Mucosa of stomach (tissue), 1 donor: ENCODE results near the gene KCNQ1.

Experiments
- H3K27me3 ChIP-seq: one replicate; pipeline ENCODE4 v1.7.0; 2013; ENCODE audit warnings: mild to moderate bottlenecking, low read length; ENCODE audit not compliant: control insufficient read depth, insufficient read depth
- H3K36me3 ChIP-seq: one replicate; pipeline ENCODE4 v1.7.0; 2013; ENCODE audit warnings: low read length; ENCODE audit not compliant: control insufficient read depth, insufficient read depth
- H3K4me1 ChIP-seq: one replicate; pipeline ENCODE4 v1.7.0; 2013; ENCODE audit warnings: mild to moderate bottlenecking, low read length; ENCODE audit not compliant: control insufficient read depth, insufficient read depth
- H3K4me3 ChIP-seq: one replicate; pipeline ENCODE4 v1.7.0; 2013; ENCODE audit warnings: low read length
- H3K9ac ChIP-seq: one replicate; pipeline ENCODE4 v1.7.0; 2013; ENCODE audit warnings: mild to moderate bottlenecking, low read length, moderate library complexity
- H3K9me3 ChIP-seq: one replicate; pipeline ENCODE4 v1.7.0; 2013; ENCODE audit warnings: mild to moderate bottlenecking, low read length, moderate library complexity; ENCODE audit not compliant: control insufficient read depth
- donor health status: Pancreatic carcinoma.

The KCNQ1 gene

GRCh38 chr11:2857276-2857675 lies 412.5 kb downstream of the KCNQ1 start:
- Histone ChIP-seq H3K4me3 (no peak overlapping the region), H3K9ac (no peak overlapping the region), H3K9me3 (no peaks in the 10 kb centered on the region), H3K4me1 (peaks cover 10% of the 10 kb centered on the region), H3K27me3 (peaks cover 14% of the 10 kb centered on the region), H3K36me3 (no peaks in the 10 kb centered on the region)

GRCh38 chr11:2857918-2858317 lies 413.1 kb downstream of the KCNQ1 start:
- H3K4me3 ChIP-seq, result no peak overlapping the region

DNA sequence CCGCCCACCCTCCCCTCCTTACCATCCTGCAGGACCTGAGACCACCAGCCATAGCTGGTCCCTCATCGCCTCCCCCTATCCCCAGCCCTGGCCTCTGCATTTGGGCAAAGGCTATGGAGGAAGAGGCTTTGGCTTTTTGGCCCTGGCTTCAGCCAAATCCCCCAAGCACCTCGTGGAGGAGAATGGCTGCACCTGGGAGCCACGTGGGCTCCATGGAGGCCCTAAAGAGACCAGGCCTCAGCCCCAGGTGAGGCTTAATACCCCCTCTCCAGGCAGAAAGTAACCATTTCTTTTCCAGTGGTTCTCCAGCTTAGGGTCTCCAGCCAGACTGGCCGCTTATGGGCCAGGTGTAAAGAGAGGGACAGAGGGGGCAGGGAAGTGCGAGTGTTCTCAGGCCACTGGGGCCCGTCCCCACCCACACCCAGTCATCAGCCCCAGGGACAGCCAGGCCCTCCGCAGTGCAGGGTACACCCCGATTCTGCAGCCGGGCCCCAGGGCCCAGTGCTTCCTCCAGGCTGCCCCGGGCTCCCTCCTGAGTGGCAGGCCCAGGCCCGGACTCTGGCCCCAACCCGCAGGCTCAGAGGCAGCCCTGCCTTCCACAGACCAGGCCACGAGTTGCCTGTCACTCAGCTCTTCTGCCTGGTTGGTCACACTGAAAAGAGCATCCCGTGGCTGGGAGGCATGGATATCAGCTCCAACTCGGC lies 414.3 kb downstream of the KCNQ1 start:
- H3K9me3 ChIP-seq, result no peaks in the 10 kb centered on the region
- no peaks in the 10 kb centered on the region for H3K36me3 ChIP-seq
- H3K4me3 ChIP-seq, result no peak overlapping the region

More at GRCh38 chr11:2857918-2858317, 413.1 kb downstream of the KCNQ1 start:
- H3K9me3 ChIP-seq, result no peaks in the 10 kb centered on the region
- no peak overlapping the region for H3K9ac ChIP-seq
- H3K4me1 ChIP-seq, result peaks cover 10% of the 10 kb centered on the region
- no peaks in the 10 kb centered on the region for H3K36me3 ChIP-seq
- peaks cover 16% of the 10 kb centered on the region for H3K27me3 ChIP-seq

DNA sequence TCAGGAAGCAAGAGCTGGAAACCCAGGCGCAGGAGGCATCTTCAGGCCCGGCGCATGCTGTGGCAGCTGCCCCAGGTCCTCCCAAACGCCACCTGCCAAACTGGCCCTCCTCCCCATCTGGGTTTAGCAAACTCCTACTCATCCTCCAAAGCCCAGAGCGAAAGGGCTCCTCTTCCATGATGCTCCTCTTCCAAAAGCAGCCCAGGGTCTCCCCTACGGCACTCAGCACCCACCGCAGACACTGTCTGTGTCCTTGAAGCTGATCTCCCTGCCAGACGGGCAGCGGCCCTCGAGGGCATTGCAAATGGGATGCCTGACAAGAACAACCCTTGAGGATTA lies 414.9 kb downstream of the KCNQ1 start:
- Histone ChIP-seq H3K9ac (no peak overlapping the region), H3K27me3 (peaks cover 24% of the 10 kb centered on the region), H3K4me3 (no peak overlapping the region), H3K36me3 (no peaks in the 10 kb centered on the region), H3K4me1 (peaks cover 10% of the 10 kb centered on the region), H3K9me3 (no peaks in the 10 kb centered on the region)

More for the DNA sequence above, 414.3 kb downstream of the KCNQ1 start:
- H3K27me3 ChIP-seq, result peaks cover 24% of the 10 kb centered on the region
- no peak overlapping the region for H3K9ac ChIP-seq
- peaks cover 10% of the 10 kb centered on the region for H3K4me1 ChIP-seq

DNA sequence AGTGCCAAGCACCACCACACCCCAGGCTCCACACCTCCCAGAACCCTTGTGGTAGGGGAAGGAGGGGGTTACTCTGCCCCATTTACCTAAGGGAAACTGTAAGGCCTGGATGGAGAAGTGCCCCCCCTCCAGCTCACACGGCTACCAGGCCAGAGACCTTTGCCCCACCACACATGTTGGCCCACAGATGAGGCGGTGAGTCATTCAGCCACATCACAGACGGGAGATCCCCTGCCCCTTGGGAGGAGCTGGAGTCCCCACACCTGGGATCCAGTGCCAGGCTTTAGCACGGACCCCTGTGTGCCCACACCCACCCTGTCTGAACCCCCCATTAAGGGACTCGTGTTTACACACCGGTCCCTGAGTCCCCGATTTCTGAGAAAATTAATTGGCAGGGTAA lies 415.8 kb downstream of the KCNQ1 start:
- peaks cover 24% of the 10 kb centered on the region for H3K27me3 ChIP-seq
- no peaks in the 10 kb centered on the region for H3K36me3 ChIP-seq
- no peak overlapping the region for H3K4me3 ChIP-seq
- peaks cover 10% of the 10 kb centered on the region for H3K4me1 ChIP-seq
- no peaks in the 10 kb centered on the region for H3K9me3 ChIP-seq
- H3K9ac ChIP-seq, result no peak overlapping the region

DNA sequence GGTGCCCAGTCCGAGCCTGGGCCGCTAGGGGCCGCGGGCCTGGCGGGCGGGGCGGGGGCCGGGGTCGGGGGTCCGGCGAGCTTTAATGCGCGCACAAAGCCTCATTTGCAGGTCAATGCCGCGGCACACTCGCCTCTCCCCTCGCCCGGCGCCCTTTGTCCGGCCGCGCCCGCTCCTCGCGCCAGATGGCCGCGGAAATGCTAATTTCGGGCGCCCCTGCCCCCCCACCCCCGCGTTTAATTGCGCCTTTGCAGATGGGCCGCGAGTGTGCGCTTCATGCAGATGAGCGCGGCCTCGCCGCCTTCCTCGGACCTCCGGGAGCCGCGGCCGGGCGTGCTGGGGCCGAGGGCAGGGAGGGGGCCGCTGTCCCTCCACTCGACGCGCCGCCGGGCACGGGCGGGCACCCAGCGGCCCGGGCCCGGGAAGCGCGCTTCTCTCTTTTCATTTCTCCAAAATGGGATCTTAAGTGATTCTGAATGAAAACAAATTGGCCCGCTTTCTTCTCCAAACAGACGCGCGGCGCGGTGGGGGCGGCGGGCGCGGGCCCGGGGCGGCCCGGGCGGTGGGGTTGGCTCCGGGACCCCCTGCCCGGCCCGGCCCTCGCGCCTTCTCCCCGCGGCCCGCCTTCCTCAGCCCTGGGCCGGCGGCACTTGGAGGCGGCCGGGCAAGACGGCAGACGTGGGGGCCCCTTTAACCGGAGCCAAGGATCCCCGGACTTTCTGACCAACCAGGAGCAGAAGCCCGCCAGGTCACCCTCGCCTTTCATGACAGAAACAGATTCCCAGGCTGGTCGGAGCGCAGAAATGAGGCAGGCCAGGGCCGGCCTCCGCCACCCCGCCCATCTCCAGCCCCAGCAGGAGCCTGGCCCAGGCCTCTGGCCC lies 417.8 kb downstream of the KCNQ1 start:
- Histone ChIP-seq H3K9me3 (no peaks in the 10 kb centered on the region), H3K36me3 (no peaks in the 10 kb centered on the region), H3K4me3 (no peak overlapping the region), H3K27me3 (peaks cover 27% of the 10 kb centered on the region), H3K9ac (no peak overlapping the region), H3K4me1 (peaks cover 10% of the 10 kb centered on the region)

GRCh38 chr11:2863276-2863618 lies 418.4 kb downstream of the KCNQ1 start:
- H3K9ac ChIP-seq, result no peak overlapping the region
- H3K4me1 ChIP-seq, result peaks cover 10% of the 10 kb centered on the region
- peaks cover 31% of the 10 kb centered on the region for H3K27me3 ChIP-seq

GRCh38 chr11:2864901-2865300 lies 420.1 kb downstream of the KCNQ1 start:
- Histone ChIP-seq H3K36me3 (no peaks in the 10 kb centered on the region), H3K27me3 (peaks cover 45% of the 10 kb centered on the region), H3K9ac (no peak overlapping the region), H3K4me1 (peaks cover 10% of the 10 kb centered on the region), H3K9me3 (no peaks in the 10 kb centered on the region), H3K4me3 (no peak overlapping the region)

More at GRCh38 chr11:2863276-2863618, 418.4 kb downstream of the KCNQ1 start:
- no peaks in the 10 kb centered on the region for H3K36me3 ChIP-seq
- no peak overlapping the region for H3K4me3 ChIP-seq
- no peaks in the 10 kb centered on the region for H3K9me3 ChIP-seq

DNA sequence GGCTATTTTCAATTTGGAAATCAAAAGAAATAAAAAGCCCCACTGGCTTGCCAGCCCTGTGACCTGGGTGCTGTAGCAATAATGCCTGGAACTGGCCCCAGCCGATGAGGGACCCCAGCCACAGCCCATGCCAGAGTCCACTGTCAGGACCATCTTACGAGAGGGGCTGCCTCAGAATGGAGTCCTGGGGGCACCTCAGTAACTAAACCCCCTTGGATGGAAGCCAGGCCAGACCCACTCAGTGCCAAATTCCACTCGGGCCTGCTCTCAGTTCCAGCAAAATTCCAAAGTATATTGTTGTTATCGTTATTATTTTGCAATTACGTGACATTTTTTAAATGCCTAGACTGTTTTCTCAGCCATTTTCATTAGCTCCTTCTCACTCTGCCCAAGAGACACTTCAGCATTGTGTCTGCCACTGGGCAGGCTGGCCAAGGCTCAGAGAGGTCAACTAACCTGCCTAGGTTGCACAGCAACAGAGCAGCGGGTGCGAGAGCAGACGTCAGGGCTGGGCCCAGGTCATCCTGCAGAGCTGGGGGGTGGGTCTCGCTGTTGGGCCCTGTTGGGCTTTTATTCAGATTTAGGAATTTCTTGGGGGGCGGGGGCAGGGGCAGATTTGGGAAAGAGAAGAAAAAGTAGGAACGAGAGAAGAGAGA lies 421.2 kb downstream of the KCNQ1 start:
- Histone ChIP-seq H3K9ac (no peak overlapping the region), H3K27me3 (peaks cover 53% of the 10 kb centered on the region), H3K4me1 (peaks cover under 1% of the 10 kb centered on the region)

DNA sequence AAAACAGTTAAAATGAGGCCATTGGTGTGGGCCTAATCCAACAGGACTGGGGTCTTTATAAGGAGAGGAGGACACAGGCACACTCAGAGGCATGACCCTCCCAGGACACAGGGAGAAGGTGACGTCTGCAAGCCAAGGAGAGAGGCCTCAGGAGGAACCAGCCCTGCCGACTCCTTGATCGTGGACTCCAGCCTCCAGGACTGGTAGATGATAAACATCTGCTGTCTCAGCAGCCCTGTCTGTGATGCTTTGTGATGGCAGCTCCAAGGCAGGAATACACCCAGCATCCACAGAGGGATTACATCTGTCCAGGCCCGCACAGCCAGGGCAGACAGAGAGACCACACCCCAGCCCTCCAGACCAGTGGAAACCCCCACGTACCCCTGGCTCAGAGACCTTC lies 422.3 kb downstream of the KCNQ1 start:
- Histone ChIP-seq H3K4me3 (no peak overlapping the region), H3K4me1 (no peaks in the 10 kb centered on the region), H3K36me3 (no peaks in the 10 kb centered on the region), H3K27me3 (peaks cover 48% of the 10 kb centered on the region), H3K9me3 (no peaks in the 10 kb centered on the region), H3K9ac (no peak overlapping the region)

More for the DNA sequence above, 421.2 kb downstream of the KCNQ1 start:
- no peaks in the 10 kb centered on the region for H3K9me3 ChIP-seq
- no peaks in the 10 kb centered on the region for H3K36me3 ChIP-seq
- no peak overlapping the region for H3K4me3 ChIP-seq

DNA sequence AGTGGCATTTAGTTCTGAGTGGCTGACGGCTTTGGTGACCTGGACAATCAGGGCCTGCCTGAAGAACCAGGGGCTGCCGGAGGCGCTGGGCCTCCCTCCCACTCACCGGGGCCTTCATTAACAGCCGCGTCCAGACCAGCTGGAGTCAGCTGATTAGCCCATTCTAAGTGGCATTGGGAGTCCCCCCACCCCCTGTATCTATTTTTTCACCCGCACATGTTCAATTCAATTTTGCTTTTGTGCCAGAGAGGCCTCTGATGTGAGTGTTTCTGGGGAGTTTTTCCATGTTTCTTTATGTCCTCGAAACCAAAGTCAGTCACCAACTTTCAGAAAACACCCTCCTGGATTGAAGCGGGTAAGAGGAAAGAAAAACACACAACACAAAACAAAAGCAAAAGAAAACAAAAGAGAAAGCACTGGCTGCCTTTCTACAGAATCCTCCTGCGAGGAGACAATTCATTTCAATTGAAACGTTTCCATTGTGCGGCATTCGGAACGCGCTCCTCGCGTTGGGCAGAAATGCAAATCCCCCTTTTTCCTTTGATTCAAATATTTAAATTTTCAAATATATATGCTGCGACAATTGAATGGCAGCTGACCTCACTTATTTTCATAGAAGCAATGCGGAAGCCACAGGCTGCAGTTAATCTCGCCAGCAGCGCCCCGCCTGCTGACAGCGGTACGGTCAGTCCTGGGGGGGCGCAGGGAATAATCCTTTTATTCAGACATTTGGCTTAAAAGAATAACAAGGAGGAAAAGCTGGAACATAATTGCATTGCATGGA lies 423.1 kb downstream of the KCNQ1 start:
- Histone ChIP-seq H3K9ac (no peak overlapping the region), H3K4me3 (no peak overlapping the region), H3K9me3 (no peaks in the 10 kb centered on the region), H3K4me1 (no peaks in the 10 kb centered on the region), H3K27me3 (peaks cover 46% of the 10 kb centered on the region), H3K36me3 (no peaks in the 10 kb centered on the region)
